ENCODE measurements around the gene SIL1. TPM values are rescaled to one million over a fixed set of nuclear protein-coding genes. Genes with fewer than 3 reads are reported as not detected.
"Not testable (repeated sequence)": the region's sequence is repeated elsewhere in the genome, so short reads cannot be mapped to it uniquely, and the experiment has no call there.

The SIL1 gene
- total RNA-seq, 1 donor = 31.7 TPM

- H3K4me3 ChIP-seq (ENCODE audit: low read depth, low read length) = no peak overlapping the region
- no peak for TF ChIP-seq CTCF (IDR thresholded peaks at IDR 0.05; ENCODE audit: insufficient read depth, low read length)
- DNase-seq (ENCODE audit: low read depth) = peak; percentile 25
Observed at GRCh38 chr5:139232147-139232724, 34.1 kb upstream of the SIL1 start.

GRCh38 chr5:139228201-139228803, 30.1 kb upstream of the SIL1 start:
- DNase-seq (ENCODE audit: low read depth) = no peak
- no peak for TF ChIP-seq CTCF (IDR thresholded peaks at IDR 0.05; ENCODE audit: insufficient read depth, low read length)
- no peak overlapping the region for H3K4me3 ChIP-seq (ENCODE audit: low read depth, low read length)

GRCh38 chr5:139226131-139226530, 28.0 kb upstream of the SIL1 start:
- TF ChIP-seq CTCF (IDR thresholded peaks at IDR 0.05; ENCODE audit: insufficient read depth, low read length) = no peak
- H3K4me3 ChIP-seq (ENCODE audit: low read depth, low read length) = no peak overlapping the region
- no peak for DNase-seq (ENCODE audit: low read depth)

- no peak overlapping the region for H3K4me3 ChIP-seq (ENCODE audit: low read depth, low read length)
- peak; percentile 22 for DNase-seq (ENCODE audit: low read depth)
- TF ChIP-seq CTCF (IDR thresholded peaks at IDR 0.05; ENCODE audit: insufficient read depth, low read length) = no peak
Observed at GRCh38 chr5:139223481-139223880, 25.3 kb upstream of the SIL1 start.

- no peak for DNase-seq (ENCODE audit: low read depth)
- TF ChIP-seq CTCF (IDR thresholded peaks at IDR 0.05; ENCODE audit: insufficient read depth, low read length) = no peak
- no peak overlapping the region for H3K4me3 ChIP-seq (ENCODE audit: low read depth, low read length)
Observed at GRCh38 chr5:139222346-139222745, 24.2 kb upstream of the SIL1 start.

- H3K4me3 ChIP-seq (ENCODE audit: low read depth, low read length); DNase-seq (ENCODE audit: low read depth): not testable (repeated sequence)
Observed at GRCh38 chr5:139218038-139218437, 19.9 kb upstream of the SIL1 start.

GRCh38 chr5:139215107-139215975, 17.2 kb upstream of the SIL1 start:
- H3K4me3 ChIP-seq (ENCODE audit: low read depth, low read length) = no peak overlapping the region
- DNase-seq (ENCODE audit: low read depth) = no peak
- no peak for TF ChIP-seq CTCF (IDR thresholded peaks at IDR 0.05; ENCODE audit: insufficient read depth, low read length)

Data from fibroblast of the aortic adventitia (primary cell).